Right atrium auricular region (tissue), 2 donors: ENCODE data around the gene MRNIP. TPM values are rescaled to one million over a fixed set of nuclear protein-coding genes. Genes with fewer than 3 reads are reported as not detected.

Source experiments
- DNase-seq: peaks from one replicate; pipeline ENCODE4 v3.0.0-alpha.2; 2019; ENCODE audit warnings: low spot score
- H3K27ac ChIP-seq, 2 donors: fragments of 200-600 bp; sonication (generic); 1 replicate in 1 of 2; 2 replicates in 1 of 2; pipeline ENCODE4 v1.5.1; 2016 to 2019
- H3K27me3 ChIP-seq, 2 donors: fragments of 200-600 bp; sonication (generic); one replicate each; pipeline versions ENCODE4 v1.5.1 to v1.6.0; 2017 to 2019
- H3K36me3 ChIP-seq: fragments of 200-600 bp; sonication (generic); one replicate; pipeline ENCODE4 v1.5.1; 2016
- H3K4me1 ChIP-seq, 2 donors: fragments of 200-600 bp; sonication (generic); one replicate each; pipeline versions ENCODE4 v1.5.1 to v1.6.0; 2017 to 2019
- H3K4me3 ChIP-seq, 2 donors: fragments of 200-600 bp; sonication (generic); 1 replicate in 1 of 2; 2 replicates in 1 of 2; pipeline ENCODE4 v1.5.1; 2017 to 2019; ENCODE audit warnings: mild to moderate bottlenecking in 1 of 2, moderate library complexity in 1 of 2
- H3K9me3 ChIP-seq, 2 donors: fragments of 200-600 bp; sonication (generic); one replicate each; pipeline ENCODE4 v1.5.1; 2019
- CTCF ChIP-seq, 2 donors: fragments of 200-600 bp; sonication (generic); IDR thresholded peaks; one replicate each; pipeline ENCODE4 v1.5.1; 2019; ENCODE audit warnings: antibody characterized with exemption in 2 of 2
- total RNA-seq, 2 donors: library from RNA; depleted of rRNA; stranded (reverse); fragments of >200 nt; gene quantifications; one replicate each; pipeline ENCODE4 v1.1.0, GENCODE V29; 2016

Gene MRNIP
- total RNA-seq, 2 donors from 2014 or later = 12.5 to 20.3 TPM

- Histone ChIP-seq H3K27ac (no peak overlapping the region), H3K27me3 (no peaks in the 10 kb centered on the region), H3K4me1 (peaks cover 0 to 49% of the 10 kb centered on the region in 2 donors), H3K4me3 (no peak overlapping the region), H3K9me3 (no peaks in the 10 kb centered on the region), H3K36me3 (peaks cover 42% of the 10 kb centered on the region)
- DNase-seq = no peak
- no peak for TF ChIP-seq CTCF (IDR thresholded peaks at IDR 0.05)
These were observed 58.4 kb downstream of the MRNIP start for GRCh38 chr5:179800071-179800695.

- Histone ChIP-seq H3K4me3 (no peak overlapping the region), H3K27ac (no peak overlapping the region), H3K4me1 (peaks cover 0 to 49% of the 10 kb centered on the region in 2 donors), H3K27me3 (no peaks in the 10 kb centered on the region), H3K9me3 (no peaks in the 10 kb centered on the region), H3K36me3 (peaks cover 42% of the 10 kb centered on the region)
- no peak for DNase-seq
- no peak for TF ChIP-seq CTCF (IDR thresholded peaks at IDR 0.05)
These were observed 59.0 kb downstream of the MRNIP start for GRCh38 chr5:179799644-179799973.

- DNase-seq = no peak
- peaks cover 0 to 49% of the 10 kb centered on the region in 2 donors for H3K4me1 ChIP-seq
- peaks cover 42% of the 10 kb centered on the region for H3K36me3 ChIP-seq
- no peaks in the 10 kb centered on the region for H3K9me3 ChIP-seq
- H3K27me3 ChIP-seq = no peaks in the 10 kb centered on the region
- TF ChIP-seq CTCF (IDR thresholded peaks at IDR 0.05) = no peak
- H3K4me3 ChIP-seq = no peak overlapping the region
- H3K27ac ChIP-seq = no peak overlapping the region
These were observed 59.6 kb downstream of the MRNIP start for GRCh38 chr5:179798771-179799643.

- TF ChIP-seq CTCF (IDR thresholded peaks at IDR 0.05) = no peak
- Histone ChIP-seq H3K9me3 (no peaks in the 10 kb centered on the region), H3K4me3 (no peak overlapping the region), H3K4me1 (peaks cover 0 to 49% of the 10 kb centered on the region in 2 donors), H3K27me3 (no peaks in the 10 kb centered on the region), H3K36me3 (peaks cover 42% of the 10 kb centered on the region), H3K27ac (no peak overlapping the region)
- DNase-seq = no peak
These were observed 60.4 kb downstream of the MRNIP start for GRCh38 chr5:179798144-179798770.

GRCh38 chr5:179797741-179798140, 60.9 kb downstream of the MRNIP start:
- TF ChIP-seq CTCF (IDR thresholded peaks at IDR 0.05) = no peak
- no peak overlapping the region for H3K27ac ChIP-seq
- peaks cover 42% of the 10 kb centered on the region for H3K36me3 ChIP-seq
- no peaks in the 10 kb centered on the region for H3K9me3 ChIP-seq
- H3K4me3 ChIP-seq = no peak overlapping the region
- H3K4me1 ChIP-seq = peaks cover 0 to 49% of the 10 kb centered on the region in 2 donors
- DNase-seq = no peak
- no peaks in the 10 kb centered on the region for H3K27me3 ChIP-seq
